ENCODE measurements around the gene MPP4.

The MPP4 gene

DNA sequence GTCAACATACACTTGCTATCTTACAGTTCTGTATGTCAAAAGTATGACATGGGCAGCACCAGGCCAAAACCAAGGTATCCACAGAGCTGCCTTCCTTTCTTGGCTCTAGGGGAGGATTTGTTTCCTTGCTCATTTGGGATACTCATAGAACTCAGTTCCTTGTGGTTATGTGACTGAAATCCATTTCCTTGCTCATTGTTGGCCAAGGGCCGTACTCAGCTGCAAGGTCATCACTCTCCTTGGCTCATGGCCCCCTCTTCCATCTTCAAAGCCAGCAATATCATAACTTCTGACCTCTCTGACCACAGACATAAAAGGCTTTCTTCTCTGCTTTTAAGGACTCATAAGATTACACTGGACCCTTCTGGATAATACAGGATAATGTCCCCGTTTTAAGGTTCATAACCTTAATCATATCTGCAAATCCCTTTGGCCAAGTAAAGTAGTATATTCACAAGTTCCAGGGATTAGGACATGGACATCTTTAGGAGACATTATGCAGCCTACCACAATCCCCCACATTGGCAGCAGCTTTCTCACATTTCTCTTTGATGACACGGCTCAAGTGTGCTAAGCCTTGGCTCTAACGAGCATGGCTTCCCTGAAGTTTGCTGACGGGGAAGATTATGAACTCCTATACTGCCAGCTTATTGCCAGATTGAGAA lies 76.0 kb downstream of the MPP4 start:
- DNase-seq, result no peak

DNA sequence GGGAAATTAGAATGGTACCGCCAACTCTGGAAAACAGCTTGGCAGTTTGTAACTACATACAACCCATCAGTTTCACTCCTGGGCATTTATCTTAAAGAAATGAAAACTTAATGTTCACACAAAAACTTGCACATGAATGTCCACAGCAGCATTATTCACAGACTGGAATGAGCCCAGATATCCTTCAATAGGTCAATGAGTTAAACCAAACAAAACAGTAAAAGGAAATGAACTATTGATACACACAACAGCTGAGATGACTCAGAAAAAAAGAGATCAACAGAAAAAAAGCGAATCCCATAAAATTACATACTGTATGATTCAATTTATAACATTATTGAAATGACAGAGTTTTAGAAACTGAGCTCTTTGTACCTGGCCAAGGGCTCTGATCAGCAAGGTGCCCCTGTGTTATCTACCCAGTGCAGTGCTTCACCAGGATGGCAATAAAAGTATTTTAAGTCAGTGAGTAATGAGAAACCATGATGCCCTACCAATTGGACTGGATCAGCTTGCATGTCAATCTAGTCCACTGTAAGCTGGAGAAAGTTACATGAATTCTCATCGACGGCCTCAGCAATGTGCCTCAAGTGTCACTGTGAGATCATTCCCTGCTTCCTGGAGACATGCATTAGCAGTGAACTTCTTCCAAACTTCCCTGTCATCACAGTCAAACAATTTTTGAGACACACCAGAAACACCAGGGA lies 77.0 kb downstream of the MPP4 start:
- no peak for DNase-seq

DNA sequence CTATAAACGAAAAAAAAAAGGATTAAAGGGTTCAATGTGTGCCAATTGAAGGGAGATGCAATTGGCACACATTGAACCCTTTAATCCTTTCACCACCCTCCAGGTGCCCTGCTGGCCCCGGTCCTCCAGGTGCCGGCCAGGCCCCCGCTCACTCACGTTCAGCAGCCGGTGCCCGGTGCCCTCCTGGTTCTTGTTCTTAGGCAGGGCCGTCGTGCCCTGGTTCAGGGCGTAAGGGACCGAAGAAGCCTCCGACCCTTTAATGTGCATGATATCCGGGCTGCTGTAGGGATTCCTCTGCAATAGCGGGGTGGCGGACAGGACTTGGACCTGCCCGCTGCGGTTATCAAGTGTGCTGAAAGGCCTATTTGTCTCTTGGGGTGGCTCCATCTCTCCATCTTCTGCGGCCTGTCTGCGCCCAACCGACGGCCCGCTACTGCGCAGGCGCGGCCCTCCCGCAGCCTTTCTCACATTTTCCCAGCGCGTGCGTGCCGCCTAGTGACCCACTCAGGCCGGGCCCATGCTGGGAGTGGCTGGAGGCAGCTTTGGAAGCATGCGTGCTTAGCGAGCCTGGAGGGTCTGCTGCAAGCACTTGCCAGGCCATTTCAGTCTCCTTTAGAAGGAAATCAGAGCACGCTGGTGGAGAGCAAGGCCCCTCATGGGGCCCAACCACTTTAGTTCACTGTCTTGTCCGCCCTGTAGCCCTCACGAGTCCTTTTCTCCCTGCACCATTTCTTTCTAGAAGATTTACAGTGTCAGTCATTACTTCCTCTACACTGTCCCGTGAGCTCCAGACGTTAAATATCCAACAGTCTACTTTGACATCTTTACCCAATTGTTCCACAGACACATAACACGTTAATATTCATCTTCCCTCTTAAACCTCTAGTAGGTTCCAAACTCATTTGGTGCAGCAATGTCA lies 79.4 kb downstream of the MPP4 start:
- no peak for DNase-seq

DNA sequence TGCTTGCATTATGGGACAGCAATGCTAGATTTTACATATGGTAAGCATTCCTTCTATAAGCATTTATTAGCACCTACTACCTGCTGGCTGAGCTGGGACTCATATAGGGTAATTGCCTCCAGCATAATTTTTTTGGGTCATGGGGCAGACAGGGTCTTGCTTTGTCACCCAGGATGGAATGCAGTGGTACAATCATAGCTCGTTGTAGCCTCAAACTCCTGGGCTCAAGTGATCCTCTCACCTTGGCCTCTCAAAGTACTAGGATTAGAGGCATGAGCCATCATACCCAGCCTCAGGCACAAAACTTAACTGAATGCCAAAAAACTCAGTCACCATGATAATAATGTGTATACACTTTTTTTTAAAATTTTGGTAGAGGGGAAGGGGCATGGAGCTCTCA lies 90.4 kb downstream of the MPP4 start:
- no peak for DNase-seq

DNA sequence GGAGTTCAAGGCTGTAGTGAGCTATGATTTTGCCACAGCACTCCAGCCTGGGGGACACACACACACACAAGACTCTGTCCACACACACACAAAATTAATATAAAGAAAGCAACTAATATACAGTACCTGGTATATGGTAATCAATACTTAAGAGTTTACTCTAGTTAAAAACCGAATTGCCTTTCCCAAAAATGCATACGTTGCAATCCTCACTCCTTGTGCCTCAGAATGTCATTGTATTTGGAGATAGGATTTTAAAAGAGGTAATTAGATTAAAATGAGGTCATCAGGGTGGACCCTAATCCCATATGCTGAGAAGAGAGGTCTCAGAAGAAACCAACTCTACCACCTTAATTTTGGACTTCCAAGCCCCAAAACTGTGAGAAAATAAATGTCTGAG lies 90.9 kb downstream of the MPP4 start:
- no peak for DNase-seq

DNA sequence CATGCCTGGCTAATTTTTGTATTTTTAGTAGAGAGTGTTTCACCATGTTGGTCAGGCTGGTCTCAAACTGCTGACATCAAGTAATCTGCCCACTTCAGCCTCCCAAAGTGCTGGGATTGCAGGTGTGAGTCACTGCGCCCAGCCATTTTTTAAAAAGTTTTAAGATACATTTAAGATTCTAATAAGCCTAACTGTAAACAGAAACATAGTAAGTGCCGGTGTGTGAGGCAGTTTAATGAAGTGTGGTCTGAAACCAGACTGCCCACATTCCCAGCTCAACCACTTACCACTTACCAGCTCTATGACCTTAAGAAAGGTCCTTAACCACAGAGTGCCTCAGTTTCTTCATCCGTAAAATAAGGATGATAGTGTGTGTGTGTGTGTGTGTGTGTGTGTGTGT lies 97.5 kb downstream of the MPP4 start:
- no peak for DNase-seq

DNA sequence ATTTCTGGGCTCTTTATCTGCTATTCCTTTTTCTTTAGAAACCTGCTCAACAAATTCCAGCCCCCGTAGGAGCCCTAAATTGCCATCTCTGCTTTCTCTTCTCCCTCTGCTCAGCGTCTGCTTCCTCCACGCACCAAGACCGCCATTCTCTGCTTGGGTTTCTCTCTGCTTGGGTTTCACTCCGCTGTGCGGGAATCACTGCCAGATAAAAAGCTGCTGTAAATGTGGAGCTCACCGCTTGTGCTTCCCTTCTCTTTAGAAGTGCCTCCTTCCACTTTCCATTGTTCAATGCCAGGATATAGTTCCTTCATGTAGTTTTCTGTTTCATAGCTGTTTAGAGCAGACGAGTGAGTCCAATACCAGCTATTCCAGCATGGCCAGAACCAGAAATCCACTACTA lies 101.0 kb downstream of the MPP4 start:
- DNase-seq, result no peak
